ENCODE measurements around the gene EYA2.
"Not testable (repeated sequence)": the region's sequence is repeated elsewhere in the genome, so short reads cannot be mapped to it uniquely, and the experiment has no call there.

EYA2 gene, protein sequence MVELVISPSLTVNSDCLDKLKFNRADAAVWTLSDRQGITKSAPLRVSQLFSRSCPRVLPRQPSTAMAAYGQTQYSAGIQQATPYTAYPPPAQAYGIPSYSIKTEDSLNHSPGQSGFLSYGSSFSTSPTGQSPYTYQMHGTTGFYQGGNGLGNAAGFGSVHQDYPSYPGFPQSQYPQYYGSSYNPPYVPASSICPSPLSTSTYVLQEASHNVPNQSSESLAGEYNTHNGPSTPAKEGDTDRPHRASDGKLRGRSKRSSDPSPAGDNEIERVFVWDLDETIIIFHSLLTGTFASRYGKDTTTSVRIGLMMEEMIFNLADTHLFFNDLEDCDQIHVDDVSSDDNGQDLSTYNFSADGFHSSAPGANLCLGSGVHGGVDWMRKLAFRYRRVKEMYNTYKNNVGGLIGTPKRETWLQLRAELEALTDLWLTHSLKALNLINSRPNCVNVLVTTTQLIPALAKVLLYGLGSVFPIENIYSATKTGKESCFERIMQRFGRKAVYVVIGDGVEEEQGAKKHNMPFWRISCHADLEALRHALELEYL

DNA sequence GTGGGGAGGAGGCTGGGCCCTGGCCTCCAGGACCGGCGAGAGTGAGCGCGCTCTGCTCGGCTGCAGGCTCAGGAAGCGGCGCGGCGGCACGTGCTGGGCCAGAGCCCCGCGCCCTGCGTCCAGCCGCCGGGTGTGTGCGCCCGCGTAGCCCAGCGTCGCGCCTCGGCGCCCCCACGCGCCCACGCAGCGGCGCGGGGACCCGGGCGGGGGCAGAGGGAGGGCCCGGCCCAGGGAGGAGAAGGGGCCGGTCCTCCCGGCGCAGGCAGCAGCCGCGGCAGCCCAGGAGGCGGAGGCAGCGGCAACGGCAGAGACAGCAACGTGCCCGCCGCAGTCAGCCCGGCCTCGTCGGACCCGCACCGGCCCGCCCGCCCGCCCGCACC is at the start of gene EYA2:
EYA2 (plus strand) TSS at position 265 of the 380 bp plus-strand sequence. CDS start 95,168 bp downstream, outside the sequence.
- peak in 11 of 51 donors; percentile 10 to 31 (median 22) for DNase-seq

DNA sequence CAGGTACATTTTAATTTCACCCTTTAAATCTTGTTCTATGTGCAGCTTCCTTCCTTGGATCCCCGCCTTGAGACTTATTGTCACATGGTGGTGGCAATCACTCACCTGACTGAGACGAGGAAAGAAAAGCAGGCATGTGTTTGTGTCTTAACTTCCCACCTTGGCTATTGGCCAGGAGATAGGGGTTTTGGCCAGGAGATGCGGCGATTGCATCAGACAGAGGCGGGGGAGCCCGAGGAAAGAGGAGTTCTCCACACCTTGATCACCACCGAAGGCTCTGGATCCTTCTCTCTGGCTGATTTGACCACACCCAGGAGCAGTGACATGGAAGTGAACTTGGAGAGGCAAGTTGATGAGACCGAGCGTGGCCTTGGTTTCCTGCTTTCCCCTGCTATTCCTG is 49.7 kb upstream of the EYA2 start:
- no peak for DNase-seq

DNA sequence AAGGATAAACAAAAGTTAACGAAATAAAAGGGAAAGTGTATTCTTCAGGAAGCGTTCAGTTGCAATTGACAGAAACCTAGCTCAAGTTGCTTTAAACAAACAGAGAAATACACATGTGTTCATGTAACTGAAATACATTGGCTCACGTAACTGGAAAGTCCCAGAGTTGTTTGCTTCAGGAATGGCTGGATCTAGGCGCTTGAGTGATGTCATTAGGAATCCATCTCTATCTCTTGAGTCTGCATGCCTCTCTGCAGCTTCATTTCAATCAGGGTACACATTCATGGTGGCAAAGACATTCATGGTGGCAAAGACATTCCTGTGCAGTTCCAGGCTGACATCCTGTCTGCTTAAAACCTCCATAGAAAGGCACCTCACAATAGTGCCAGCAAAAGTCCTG is 45.4 kb upstream of the EYA2 start:
- DNase-seq = no peak

DNA sequence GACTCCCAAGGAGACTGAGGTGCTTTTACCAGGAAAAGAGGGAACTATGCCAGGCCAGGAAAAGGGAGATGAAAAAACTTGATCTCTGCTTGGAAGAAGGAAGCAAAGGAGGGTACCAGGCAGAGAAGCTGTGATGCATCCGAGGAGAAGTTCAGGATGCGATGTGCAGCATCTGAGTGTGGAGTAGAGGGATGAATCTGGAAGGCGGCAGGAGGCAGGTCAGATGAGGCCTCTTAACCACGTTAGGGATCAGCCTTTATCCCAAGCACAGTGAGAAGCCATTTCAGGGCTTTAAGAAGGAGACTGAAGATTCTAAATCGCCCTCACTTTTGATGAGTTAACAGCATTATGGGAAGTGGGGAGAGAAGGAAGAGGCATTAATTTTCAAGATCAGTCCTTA is 44.9 kb upstream of the EYA2 start:
- DNase-seq = no peak

DNA sequence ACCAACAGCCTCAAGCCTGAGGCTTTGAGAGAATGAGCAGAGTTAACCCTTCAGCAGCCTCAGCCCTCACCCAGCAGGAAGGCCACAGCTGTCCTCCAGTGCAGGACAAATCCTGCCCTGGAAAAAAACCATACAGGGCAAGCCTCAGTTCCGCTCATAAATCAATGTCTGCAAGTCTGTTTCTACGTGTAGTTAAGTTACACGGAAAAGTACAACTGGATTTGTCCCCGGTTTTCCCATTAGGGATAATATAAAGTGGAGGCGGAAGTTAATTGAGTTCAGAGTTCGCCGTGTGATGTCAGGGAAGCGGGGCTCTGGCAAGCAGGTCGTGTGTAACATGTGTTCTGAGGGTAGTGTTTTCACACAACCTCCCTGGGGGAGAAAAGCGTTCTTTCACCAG is 44.2 kb upstream of the EYA2 start:
- no peak for DNase-seq

DNA sequence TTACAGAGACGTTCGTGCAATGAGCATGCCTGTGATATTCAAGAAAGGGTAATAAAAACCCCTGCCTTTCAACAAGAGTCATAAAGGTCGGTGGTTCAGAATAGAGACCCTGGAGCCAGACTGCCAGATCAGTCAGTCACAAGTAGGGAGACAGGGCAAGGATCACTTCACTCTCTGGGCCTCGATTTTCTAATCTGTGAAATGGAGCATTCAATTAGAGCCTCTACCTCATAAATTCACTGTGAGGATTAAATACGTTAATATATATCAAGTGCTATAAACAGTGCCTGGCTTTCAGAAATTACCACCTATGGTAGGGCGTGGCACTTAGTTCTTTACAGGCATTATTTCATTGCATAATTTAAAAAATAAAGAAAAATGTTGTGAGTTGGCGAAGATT is 43.7 kb upstream of the EYA2 start:
- DNase-seq = no peak

DNA sequence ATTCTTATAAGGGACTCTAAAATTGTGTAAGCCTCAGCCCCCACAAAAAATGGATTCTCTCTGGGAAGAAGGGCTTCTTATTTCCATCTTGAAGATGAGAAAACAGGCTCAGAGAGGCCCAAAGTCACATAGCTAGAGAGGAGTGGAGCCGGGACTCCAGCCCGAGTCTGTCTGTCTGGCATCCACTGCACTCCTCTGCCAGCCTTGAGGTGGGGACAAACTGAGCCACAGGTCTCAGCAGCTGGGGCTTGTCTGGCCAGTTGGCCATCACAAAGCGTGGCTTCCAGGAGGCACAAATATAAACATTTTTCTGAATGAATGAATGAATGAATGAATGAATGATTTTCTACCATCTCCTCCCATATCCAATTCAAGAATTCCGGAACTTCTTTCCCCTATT is 42.9 kb upstream of the EYA2 start:
- DNase-seq = no peak

DNA sequence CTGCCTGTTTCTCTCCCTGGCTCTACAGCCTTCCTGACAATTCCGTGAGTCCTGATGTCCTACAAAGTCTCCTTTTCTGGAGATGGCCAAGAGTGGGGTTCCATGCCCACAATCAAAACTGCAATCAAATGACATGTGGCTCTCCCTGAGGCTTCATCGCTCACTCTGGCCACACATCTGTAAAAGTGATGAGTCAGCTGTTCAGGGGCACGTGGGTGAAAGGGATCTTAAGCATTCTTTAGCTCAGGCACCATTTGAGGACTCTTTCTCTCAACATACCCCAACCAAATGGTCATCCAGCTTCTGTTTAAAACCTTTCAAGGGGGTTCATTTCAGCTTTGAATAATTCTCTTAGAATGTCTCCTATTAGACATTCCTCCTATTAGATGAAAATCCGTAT is 42.3 kb upstream of the EYA2 start:
- DNase-seq = no peak

DNA sequence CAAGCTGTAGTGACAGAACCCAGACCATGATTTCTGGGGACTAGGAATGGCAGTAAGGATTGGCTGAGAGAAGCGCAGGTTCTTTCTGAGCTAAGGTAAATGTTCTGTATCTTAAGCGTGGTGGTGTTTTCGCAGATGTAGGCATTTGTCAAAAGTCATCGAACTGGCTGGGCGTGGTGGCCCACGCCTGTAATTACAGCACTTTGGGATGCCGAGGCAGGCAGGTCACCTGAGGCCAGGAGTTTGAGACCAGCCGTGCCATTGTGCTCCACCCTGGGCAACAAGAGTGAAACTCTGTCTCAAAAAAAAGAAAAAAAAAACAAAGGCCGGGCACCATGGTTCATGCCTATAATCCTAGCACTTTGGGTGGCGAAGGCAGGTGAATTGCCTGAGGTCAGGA is 40.7 kb upstream of the EYA2 start:
- DNase-seq = no peak

DNA sequence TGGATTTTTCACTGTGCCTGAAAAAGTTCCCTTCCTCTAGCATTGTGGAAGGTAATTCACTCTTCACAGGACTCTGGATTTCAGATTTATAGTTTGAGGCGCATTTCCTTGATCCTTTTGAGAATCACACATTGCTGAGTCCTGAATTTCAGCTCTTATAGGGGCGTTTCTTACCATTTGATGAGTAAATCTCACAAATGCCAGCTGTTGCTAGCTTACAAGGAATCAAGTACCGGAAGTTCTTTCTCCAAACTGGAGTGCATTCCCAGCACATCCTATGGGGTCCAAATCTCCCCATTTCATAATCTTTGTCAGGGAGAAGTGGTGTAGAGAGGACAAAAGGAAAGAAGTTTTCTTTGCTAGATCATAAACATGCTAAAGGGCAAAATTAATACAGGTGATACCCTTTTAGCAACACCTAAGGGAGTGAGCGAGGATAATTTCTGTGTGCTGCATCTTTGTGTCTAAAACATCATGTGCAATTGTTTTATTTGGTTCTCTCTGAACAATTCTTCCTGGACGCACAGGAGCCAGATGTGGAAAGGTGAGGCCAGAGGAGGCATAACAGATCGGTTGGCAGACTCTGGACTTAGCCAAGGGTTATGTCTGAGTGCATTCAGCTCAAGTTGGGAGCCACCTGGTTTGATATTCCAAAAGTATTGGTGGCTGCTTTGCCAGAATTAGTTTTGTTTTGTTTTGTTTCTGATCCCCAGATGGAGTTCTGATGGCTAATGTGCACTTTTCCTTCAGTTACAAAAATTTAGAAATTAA is 37.4 kb upstream of the EYA2 start:
- no peak for DNase-seq

DNA sequence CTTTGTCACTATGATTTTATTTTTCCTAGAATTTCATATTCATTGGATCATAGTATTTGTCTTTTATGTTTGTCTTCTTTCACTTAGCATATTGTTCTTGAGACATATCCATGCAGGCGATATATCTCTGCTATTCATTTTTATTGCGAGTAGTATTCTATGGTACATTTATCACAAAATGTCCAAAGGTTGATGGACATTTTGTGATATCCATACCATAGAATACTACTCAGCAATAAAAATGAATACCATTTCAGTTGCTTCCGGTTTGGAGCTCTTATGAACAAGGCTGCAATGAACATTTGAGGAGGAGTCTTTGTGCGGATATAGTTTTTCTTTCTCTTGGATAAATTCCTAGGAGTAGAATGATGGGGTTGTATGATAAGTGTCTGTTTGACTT is 28.8 kb upstream of the EYA2 start:
- no peak for DNase-seq

DNA sequence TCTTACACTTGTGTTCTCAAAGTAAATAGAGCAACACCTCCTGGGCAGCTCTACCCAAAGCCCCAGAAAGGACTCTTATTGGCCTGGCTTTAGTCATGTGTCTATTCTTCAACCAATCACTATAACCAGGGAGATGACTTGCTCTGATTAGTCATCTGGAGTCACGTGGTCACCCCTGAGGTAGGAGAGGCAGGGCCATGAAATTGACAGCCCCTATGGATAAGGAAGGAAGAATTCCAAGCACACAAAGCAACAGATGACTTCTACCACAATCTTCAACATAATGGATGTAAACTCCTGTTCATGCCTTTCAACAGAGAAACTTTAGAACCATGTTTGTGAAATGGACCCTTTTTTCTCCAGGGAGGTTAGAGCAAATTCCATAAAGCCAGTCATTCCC is 24.6 kb upstream of the EYA2 start:
- no peak for DNase-seq

DNA sequence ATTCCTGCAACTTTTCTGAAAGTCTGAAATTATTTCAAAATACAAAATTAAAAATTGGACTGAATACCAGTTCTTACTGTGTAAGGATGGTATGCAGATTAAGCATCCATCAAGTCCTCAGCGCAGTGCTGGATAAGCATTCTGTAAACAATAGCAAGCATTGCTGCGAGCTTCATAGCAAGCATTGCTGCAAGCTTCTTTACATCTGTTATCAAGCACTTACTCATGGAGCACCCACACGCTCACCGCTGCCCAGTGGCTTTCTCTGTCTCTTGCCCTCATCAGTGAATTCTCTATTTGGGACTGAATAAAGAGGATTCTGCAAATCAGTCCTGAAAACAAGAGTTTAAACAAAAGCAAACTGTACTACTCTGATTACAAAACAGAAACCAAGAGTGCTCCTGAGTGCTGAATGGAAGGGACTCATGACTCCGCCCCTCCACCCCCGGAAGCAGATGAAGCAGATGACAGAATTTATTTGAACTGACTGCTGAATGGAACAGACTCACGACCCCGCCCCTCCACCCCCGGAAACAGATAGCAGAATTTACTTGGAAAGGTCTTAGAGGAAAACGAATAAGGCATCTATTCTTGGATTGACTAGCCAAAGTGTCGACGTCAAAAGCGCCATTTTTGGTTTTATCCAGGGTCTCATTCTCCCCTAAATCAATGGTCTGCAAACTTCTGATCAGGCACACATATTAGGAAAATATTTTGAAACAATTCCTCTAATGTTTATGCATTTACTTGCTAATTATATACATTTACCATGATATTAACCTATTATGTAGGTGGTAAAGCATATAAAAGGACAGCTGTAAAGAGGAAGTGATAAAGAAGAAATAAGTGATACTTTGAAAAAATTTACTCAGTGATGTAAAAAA is 22.1 kb upstream of the EYA2 start:
- DNase-seq = peak in 3 of 51 donors; percentile 5 to 26 (median 9)

DNA sequence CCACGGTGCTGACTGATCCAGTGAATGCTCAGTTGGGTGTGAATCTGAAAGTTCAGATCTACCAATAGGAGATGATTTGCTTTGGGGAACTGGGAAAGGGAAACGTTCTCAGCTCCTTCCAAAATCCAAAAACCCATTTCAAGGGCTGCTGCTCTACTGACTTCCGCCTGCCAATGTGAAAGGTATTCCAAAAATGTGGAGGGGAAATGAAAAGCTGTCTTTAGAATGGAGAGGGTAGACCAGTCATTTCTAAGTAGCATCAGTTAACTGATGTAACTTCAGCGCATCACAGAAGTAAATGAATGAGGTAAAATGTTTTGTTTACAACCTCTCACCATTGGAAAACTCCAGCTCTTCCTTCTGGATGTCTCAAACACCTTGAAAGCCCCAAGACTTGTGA is 19.6 kb upstream of the EYA2 start:
- no peak for DNase-seq

DNA sequence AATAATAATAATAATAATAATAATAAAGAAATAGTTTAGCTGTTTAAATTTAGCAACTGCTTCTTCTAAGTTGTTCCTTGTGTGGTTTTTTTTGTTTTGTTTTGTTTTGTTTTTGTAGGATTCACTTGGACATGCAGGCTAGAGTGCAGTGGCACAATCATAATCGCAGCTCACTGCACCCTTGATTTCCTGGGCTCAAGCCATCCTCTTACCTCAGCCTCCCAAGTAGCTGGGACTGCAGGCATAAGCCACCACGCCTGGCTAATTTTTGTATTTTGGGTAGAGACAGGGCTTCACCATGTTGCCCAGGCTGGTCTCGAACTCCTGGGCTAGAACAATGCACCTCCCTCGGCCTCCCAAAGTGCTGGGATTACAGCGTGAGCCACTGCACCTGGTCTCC is 15.3 kb upstream of the EYA2 start:
- DNase-seq = no peak

DNA sequence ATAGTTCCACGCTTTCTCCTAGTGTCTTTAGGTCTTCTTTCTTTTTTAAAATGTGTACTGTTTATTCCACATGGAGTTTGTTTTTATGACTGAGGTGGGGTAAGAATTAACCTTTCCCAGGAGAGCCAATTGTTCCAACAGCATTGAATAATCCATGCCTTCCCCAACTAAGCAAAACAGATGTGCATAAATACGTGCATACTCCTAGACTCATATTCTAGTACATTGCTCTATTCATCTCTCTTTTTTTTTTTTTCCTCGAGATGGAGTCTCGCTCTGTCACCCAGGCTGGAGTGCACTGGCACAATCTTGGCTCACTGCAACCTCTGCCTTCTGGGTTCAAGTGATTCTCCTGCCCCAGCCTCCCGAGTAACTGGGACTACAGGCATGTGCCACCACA is 14.7 kb upstream of the EYA2 start:
- DNase-seq = not testable (repeated sequence)

DNA sequence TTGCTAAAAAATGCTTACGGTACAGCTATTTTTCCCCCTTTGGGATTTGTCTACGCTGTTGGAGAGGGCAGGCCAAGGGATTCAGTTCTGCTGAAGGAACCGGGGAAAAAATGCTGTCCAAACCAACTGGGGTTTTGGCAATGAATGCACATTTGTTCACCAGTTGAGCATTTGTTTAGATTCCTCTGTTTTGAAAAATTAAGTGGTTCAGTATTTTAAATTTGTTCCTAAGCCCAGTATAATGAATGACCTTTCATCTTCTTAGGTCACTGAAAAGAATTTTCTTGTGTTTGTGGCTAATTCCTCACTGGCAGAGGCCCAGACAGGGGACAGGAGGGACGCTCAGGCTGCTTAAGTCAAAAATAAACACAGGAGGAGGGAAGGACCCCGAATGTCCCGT is 10.8 kb upstream of the EYA2 start:
- DNase-seq = no peak

DNA sequence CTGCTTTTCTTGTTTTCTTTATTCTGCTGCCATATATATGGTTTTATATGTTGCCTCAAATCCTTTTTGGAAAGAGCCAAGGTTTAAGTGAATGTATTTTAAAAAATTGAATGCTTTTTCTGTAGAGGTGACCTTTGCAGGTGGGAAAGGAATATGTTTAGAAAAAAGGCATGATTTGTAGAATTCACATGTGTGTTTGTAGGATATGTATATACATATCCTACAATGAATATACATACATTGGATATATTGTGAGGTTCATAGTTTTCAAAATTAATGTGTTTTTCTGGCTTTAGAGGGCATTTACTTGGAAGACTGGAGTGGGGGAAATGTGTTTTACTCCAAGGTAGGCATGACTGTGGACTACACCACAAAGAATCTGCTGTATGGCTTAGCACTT is 4.0 kb upstream of the EYA2 start:
- no peak for DNase-seq

DNA sequence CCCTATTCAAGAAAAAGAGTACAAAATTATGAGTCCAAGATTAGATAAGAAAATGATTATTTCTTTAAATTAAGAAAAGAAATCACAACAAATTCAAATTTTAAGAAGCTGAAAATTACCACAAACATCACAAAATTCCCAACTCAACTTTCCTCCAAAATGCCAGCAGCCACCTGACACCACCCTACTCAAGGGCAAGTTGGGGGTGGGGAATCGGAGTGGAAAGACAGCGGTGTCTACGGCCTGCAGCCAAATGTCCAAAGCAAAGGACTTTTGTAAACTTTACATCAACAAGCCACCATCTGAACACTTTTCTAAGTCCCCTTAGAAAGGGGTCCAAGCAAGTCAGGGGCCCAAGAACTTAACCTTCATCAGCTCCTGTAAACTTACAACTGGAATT is 1.6 kb upstream of the EYA2 start:
- DNase-seq = no peak

DNA sequence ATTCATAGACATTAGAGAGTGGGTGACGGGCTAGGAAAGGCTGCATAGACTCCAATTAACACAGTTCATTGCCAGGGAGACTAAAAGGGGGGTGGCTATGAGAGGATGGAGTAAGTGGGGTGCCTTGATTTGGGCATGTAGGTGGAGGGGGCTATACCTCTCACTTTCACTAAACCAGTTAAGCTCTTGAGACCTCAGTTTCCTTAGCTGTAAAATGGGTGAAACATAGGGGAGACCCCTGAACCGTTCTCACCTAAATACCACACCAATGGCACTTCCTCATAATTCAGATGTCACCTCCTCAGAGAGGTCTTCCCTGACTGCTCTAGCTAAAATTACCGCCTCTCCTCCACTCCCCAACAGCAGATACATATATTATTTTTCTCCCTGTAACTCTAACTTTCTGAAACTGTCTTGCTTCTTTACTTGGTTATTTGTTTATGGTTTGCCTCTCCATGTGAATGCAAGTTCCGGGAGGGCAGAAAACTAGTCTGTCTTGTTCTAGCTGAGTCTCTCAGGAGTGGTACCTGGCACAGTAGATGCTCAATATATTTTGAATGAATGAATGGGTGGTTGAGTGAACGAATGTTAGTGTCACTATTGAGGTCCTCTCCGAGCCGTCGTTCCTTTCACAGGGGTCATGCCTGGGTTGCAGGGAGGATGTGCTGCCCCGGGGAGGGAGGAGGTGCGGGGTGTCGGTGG is 615 bp upstream of the EYA2 start:
- no peak for DNase-seq
